Measurements from ENCODE around the gene RGS12. TPM values are rescaled to one million over a fixed set of nuclear protein-coding genes. Genes with fewer than 3 reads are reported as not detected.

The RGS12 gene
- total and polyA plus RNA-seq, 2 donors (not counting 1 experiment from before 2014, with no cell fraction given) = 3.5 to 13.9 TPM

DNA sequence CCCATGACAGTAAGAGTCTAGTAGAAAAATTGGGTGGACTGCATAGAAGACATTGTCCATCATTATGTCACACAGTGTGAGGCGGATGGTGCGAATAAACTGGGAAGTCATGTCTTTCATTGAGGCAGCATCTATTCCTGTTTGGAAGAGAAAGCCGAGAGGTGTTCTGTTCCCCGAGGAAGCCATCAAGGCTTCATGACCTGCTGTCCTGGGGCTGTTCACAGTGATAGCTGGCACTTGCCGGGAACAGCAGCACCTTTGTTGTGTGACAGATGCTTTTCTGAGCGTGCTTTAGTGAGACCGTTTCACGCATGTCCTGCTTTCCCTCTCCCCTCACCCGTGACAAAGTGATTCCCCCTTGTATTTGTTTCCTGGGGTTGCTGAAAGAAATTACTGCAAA is 20.3 kb downstream of the RGS12 start:
- Mint-ChIP-seq H3K9me3 (ENCODE audit: insufficient read depth) (no peaks in the 10 kb centered on the region), H3K27ac (no peak overlapping the region), H3K4me3 (no peak overlapping the region), H3K4me1 (no peaks in the 10 kb centered on the region), H3K27me3 (no peaks in the 10 kb centered on the region)
- Histone ChIP-seq H3K9ac (ENCODE audit: low read length) (no peak overlapping the region), H3K36me3 (replicated peaks in 1 of 2; ENCODE audit: control extremely low read depth in 1 of 2, control insufficient read depth in 1 of 2, extremely low read depth in 1 of 2, insufficient read depth in 2 of 2, low read length in 1 of 2) (no peaks in the 10 kb centered on the region), H3K79me2 (ENCODE audit: control insufficient read depth, insufficient read depth, low read length) (no peaks in the 10 kb centered on the region), H3K4me3 (ENCODE audit: control extremely low read depth in 1 of 5, extremely low read depth in 1 of 5, insufficient read depth in 1 of 5, low read depth in 2 of 5, low read length in 4 of 5) (no peak overlapping the region), H3K27ac (ENCODE audit: low read length in 2 of 2) (no peak overlapping the region), H3K9me3 (ENCODE audit: control extremely low read depth in 1 of 3, control insufficient read depth in 2 of 3, insufficient read depth in 1 of 3, low read length in 2 of 3) (peaks cover 0 to 3% (median 0%) of the 10 kb centered on the region in 3 donors), H3K4me2 (replicated peaks; ENCODE audit: low read depth, low read length, poor library complexity, severe bottlenecking) (no peak overlapping the region), H4K20me1 (ENCODE audit: control insufficient read depth, insufficient read depth, low read length, poor library complexity, severe bottlenecking) (no peaks in the 10 kb centered on the region), H3K4me1 (ENCODE audit: control insufficient read depth in 2 of 2, insufficient read depth in 2 of 2, low read length in 2 of 2) (no peaks in the 10 kb centered on the region), H3K27me3 (replicated peaks in 1 of 4; ENCODE audit: control extremely low read depth in 1 of 4, control insufficient read depth in 3 of 4, insufficient read depth in 4 of 4, low read length in 3 of 4) (no peaks in the 10 kb centered on the region), H2AFZ (ENCODE audit: insufficient read depth, low read depth, low read length, poor library complexity, severe bottlenecking) (no peak overlapping the region)
- intact Hi-C loops (cut with micrococcal nuclease) = no loop called here
- WGBS (ENCODE audit: insufficient coverage) = 95% methylated on average over 5 of the region's 9 CpGs
- POLR2A ChIA-PET = no interaction called here
- CTCF ChIA-PET = no interaction called here
- ATAC-seq (ENCODE audit: low read depth) (no peak), DNase-seq (no peak)
- TF ChIP-seq, protein P1, sequence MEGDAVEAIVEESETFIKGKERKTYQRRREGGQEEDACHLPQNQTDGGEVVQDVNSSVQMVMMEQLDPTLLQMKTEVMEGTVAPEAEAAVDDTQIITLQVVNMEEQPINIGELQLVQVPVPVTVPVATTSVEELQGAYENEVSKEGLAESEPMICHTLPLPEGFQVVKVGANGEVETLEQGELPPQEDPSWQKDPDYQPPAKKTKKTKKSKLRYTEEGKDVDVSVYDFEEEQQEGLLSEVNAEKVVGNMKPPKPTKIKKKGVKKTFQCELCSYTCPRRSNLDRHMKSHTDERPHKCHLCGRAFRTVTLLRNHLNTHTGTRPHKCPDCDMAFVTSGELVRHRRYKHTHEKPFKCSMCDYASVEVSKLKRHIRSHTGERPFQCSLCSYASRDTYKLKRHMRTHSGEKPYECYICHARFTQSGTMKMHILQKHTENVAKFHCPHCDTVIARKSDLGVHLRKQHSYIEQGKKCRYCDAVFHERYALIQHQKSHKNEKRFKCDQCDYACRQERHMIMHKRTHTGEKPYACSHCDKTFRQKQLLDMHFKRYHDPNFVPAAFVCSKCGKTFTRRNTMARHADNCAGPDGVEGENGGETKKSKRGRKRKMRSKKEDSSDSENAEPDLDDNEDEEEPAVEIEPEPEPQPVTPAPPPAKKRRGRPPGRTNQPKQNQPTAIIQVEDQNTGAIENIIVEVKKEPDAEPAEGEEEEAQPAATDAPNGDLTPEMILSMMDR (IDR thresholded peaks at IDR 0.05) = no peak
- TF ChIP-seq EZH2 (IDR thresholded peaks at IDR 0.05; ENCODE audit: borderline replicate concordance, insufficient read depth, low read depth, low read length, poor library complexity, severe bottlenecking) = no peak

DNA sequence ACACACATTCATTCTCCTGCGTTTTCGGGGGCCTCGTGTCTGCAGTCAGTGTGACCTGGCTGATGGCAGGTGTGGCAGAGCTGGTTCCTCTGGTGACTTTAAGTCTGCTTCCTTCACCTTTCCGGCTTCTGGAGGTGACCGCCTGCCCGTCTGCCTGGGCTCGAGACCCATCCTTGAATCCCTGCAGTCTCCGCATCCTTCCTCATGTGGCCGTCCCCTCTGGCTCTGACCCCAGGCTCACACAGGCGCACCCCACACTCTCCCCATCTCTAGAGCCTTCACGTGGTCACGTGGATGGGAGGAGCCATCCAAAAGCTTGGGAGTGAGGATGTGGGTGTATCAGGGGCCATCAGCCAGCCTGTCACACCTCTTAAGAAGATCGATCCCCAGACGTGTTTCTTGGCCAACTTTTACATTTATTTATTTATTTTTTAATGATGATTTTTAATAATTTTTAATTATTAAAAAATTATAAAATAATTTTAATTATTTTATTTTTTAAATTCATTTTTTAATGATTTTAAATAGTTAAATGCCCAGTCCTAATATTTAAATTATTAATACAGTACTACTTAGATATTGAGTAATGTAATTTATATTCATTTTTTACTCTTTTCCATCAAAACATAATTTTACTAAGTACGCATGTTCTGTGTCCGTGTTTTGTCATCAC is 20.9 kb downstream of the RGS12 start:
- no peak overlapping the region for H3K4me3 ChIP-seq (ENCODE audit: control extremely low read depth in 1 of 5, extremely low read depth in 1 of 5, insufficient read depth in 1 of 5, low read depth in 2 of 5, low read length in 4 of 5)
- no peak overlapping the region for H3K4me2 ChIP-seq (replicated peaks; ENCODE audit: low read depth, low read length, poor library complexity, severe bottlenecking)
- H3K4me3 Mint-ChIP-seq = no peak overlapping the region
- H3K4me1 ChIP-seq (ENCODE audit: control insufficient read depth in 2 of 2, insufficient read depth in 2 of 2, low read length in 2 of 2) = no peaks in the 10 kb centered on the region
- ATAC-seq (ENCODE audit: low read depth) (no peak), DNase-seq (no peak)
- H3K79me2 ChIP-seq (ENCODE audit: control insufficient read depth, insufficient read depth, low read length) = no peaks in the 10 kb centered on the region
- no peak overlapping the region for H2AFZ ChIP-seq (ENCODE audit: insufficient read depth, low read depth, low read length, poor library complexity, severe bottlenecking)
- intact Hi-C loops (cut with micrococcal nuclease) = no loop called here
- H3K27me3 Mint-ChIP-seq = no peaks in the 10 kb centered on the region
- no peak overlapping the region for H3K9ac ChIP-seq (ENCODE audit: low read length)
- ChIA-PET POLR2A (no interaction called here), CTCF (no interaction called here)
- no peaks in the 10 kb centered on the region for H3K36me3 ChIP-seq (replicated peaks in 1 of 2; ENCODE audit: control extremely low read depth in 1 of 2, control insufficient read depth in 1 of 2, extremely low read depth in 1 of 2, insufficient read depth in 2 of 2, low read length in 1 of 2)
- H4K20me1 ChIP-seq (ENCODE audit: control insufficient read depth, insufficient read depth, low read length, poor library complexity, severe bottlenecking) = no peaks in the 10 kb centered on the region
- peaks cover 0 to 3% (median 0%) of the 10 kb centered on the region in 3 donors for H3K9me3 ChIP-seq (ENCODE audit: control extremely low read depth in 1 of 3, control insufficient read depth in 2 of 3, insufficient read depth in 1 of 3, low read length in 2 of 3)
- no peaks in the 10 kb centered on the region for H3K9me3 Mint-ChIP-seq (ENCODE audit: insufficient read depth)
- H3K27me3 ChIP-seq (replicated peaks in 1 of 4; ENCODE audit: control extremely low read depth in 1 of 4, control insufficient read depth in 3 of 4, insufficient read depth in 4 of 4, low read length in 3 of 4) = no peaks in the 10 kb centered on the region
- TF ChIP-seq EZH2 (IDR thresholded peaks at IDR 0.05; ENCODE audit: borderline replicate concordance, insufficient read depth, low read depth, low read length, poor library complexity, severe bottlenecking) = no peak
- TF ChIP-seq, protein P1 (IDR thresholded peaks at IDR 0.05) = no peak
- H3K27ac ChIP-seq (ENCODE audit: low read length in 2 of 2) = no peak overlapping the region
- no peak overlapping the region for H3K27ac Mint-ChIP-seq
- WGBS (ENCODE audit: insufficient coverage) = 100% methylated on average over 5 of the region's 16 CpGs
- H3K4me1 Mint-ChIP-seq = no peaks in the 10 kb centered on the region

Data from B cell (primary cell).